ENCODE results near the gene CNMD. TPM values are rescaled to one million over a fixed set of nuclear protein-coding genes. Genes with fewer than 3 reads are reported as not detected.

CNMD gene
- total and polyA plus RNA-seq, 2 of the 8 experiments (the other 6 are each of a cell fraction or from before 2014, with no cell fraction given) = 87.4 to 113 TPM

DNA sequence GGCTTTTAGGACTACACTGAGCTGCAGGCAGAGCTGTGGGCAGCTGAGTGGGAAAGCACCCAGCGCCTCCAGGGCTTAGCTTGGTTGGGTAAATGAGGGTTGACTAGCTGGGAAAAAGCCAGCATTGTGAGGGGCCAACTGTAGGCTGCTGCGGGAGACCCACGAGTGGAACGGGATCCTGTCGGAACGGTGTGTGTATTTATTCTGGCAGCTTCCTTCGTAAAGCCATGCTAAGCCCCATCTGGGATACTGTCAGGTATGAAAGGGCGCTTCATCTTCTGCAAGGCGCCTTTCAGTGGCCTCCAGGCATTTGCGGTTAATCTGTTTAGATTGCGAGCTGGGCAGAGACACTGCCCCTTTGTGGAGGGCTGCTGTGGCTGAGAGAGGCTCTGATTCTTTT lies 39.5 kb upstream of the CNMD start:
- 0 out of 7 replicates have a peak, but pooled peaks cover 0 to 2% (median 0%) of the 10 kb centered on the region in 4 experiments for H3K4me1 ChIP-seq (replicated peaks in 1 of 4; ENCODE audit: control insufficient read depth in 3 of 4, insufficient read depth in 4 of 4, low read length in 3 of 4)

More for the DNA sequence above, 39.5 kb upstream of the CNMD start:
- DNase-seq (ENCODE audit: low read depth in 1 of 2, low spot score in 2 of 2) = no peak
- no peak overlapping the region for H4K5ac ChIP-seq (ENCODE audit: insufficient read length, low read depth, low read length)
- no peak overlapping the region for H3K18ac ChIP-seq (ENCODE audit: extremely low read depth, low read length)
- no peaks in the 10 kb centered on the region for H3K9me3 ChIP-seq (ENCODE audit: insufficient read depth in 2 of 2, low read depth in 1 of 2, low read length in 1 of 2)
- H2AK5ac ChIP-seq (ENCODE audit: low read depth, low read length) = no peak overlapping the region
- H2BK15ac ChIP-seq (ENCODE audit: low read length) = no peak overlapping the region
- no peaks in the 10 kb centered on the region for H3K27me3 ChIP-seq (replicated peaks in 1 of 4; ENCODE audit: control insufficient read depth in 3 of 4, extremely low read depth in 1 of 4, insufficient read depth in 3 of 4, low read length in 3 of 4)
- H3K79me2 ChIP-seq (ENCODE audit: control insufficient read depth in 1 of 2, insufficient read depth in 2 of 2, low read length in 2 of 2) = no peaks in the 10 kb centered on the region
- no peak overlapping the region for H3K27ac ChIP-seq (ENCODE audit: low read depth, low read length)
- H4K8ac ChIP-seq (ENCODE audit: extremely low read depth, insufficient read depth, low read length) = no peak overlapping the region
- no peak for FAIRE-seq
- no peak overlapping the region for H3K4ac ChIP-seq (replicated peaks; ENCODE audit: insufficient read length, low read depth, low read length)
- POLR2A ChIA-PET (ENCODE audit: partially characterized antibody) = no interaction called here
- H3K23ac ChIP-seq (ENCODE audit: insufficient read length) = no peak overlapping the region
- CTCF ChIA-PET (ENCODE audit: partially characterized antibody) = interaction anchor here (0.6 to 4.0 kb wide), 7 partner anchors 12 to 114 kb away, joined by 3 to 19 read pairs (median 3); partner anchors contain the start of gene PCDH8
- H3K56ac ChIP-seq (replicated peaks; ENCODE audit: insufficient read length, low read depth, low read length) = no peak overlapping the region
- H4K91ac ChIP-seq (replicated peaks; ENCODE audit: insufficient read length, low read length) = no peak overlapping the region
- 92% methylated on average over 11 of the region's 11 CpGs; no CpG with 5 or more reads in 1 of the 2 experiments for WGBS, 2 experiments (ENCODE audit: extremely low coverage in 1 of 2, insufficient coverage in 1 of 2, insufficient read length in 1 of 2, insufficient replicate concordance in 2 of 2, low coverage in 1 of 2, low lambda C conversion rate in 2 of 2, missing lambda C conversion rate in 1 of 2)
- H3K9ac ChIP-seq (replicated peaks in 1 of 4; ENCODE audit: extremely low read depth in 1 of 4, low read depth in 3 of 4, low read length in 3 of 4) = no peak overlapping the region
- TF ChIP-seq ZNF274 (IDR thresholded peaks at IDR 0.05; ENCODE audit: borderline replicate concordance, extremely low read depth, low read length) (no peak), TAF1 (IDR thresholded peaks at IDR 0.05; ENCODE audit: low read depth, low read length) (no peak), FOSL1 (IDR thresholded peaks at IDR 0.05; ENCODE audit: insufficient read depth, low read depth, low read length) (no peak), KDM1A (IDR thresholded peaks at IDR 0.05; ENCODE audit: borderline replicate concordance, low read length) (no peak), EP300 (IDR thresholded peaks at IDR 0.05; ENCODE audit: borderline replicate concordance in 1 of 2, low read depth in 2 of 2, low read length in 2 of 2) (no peak), KDM5A (IDR thresholded peaks at IDR 0.05; ENCODE audit: low read length) (no peak), JUND (IDR thresholded peaks at IDR 0.05; ENCODE audit: low read length) (no peak)
- H3K79me1 ChIP-seq (ENCODE audit: low read depth, low read length) = no peaks in the 10 kb centered on the region
- H3K4me3 ChIP-seq (ENCODE audit: extremely low read depth in 1 of 4, insufficient read depth in 2 of 4, low read depth in 3 of 4, low read length in 4 of 4) = no peak overlapping the region
- no peak overlapping the region for H2BK20ac ChIP-seq (ENCODE audit: low read length)
- no peak overlapping the region for H2BK120ac ChIP-seq (replicated peaks; ENCODE audit: low read depth, low read length)
- H3K23me2 ChIP-seq (ENCODE audit: low read depth, low read length) = no peaks in the 10 kb centered on the region
- no peak overlapping the region for H3K4me2 ChIP-seq (ENCODE audit: insufficient read depth in 1 of 2, low read depth in 2 of 2, low read length in 2 of 2)
- H2BK5ac ChIP-seq (ENCODE audit: low read depth, low read length) = no peak overlapping the region
- H3K36me3 ChIP-seq (ENCODE audit: control insufficient read depth in 2 of 4, insufficient read depth in 4 of 4, low read length in 3 of 4) = no peaks in the 10 kb centered on the region
- no peak overlapping the region for H3K14ac ChIP-seq (ENCODE audit: insufficient read length)
- peak overlapping the region; percentile 45; the same call in 1 of the 2 replicates for H2AFZ ChIP-seq (ENCODE audit: low read length)
- no peak overlapping the region for H2BK12ac ChIP-seq (ENCODE audit: low read depth, low read length)
- no peaks in the 10 kb centered on the region for H4K20me1 ChIP-seq (replicated peaks in 1 of 2; ENCODE audit: control insufficient read depth in 1 of 2, insufficient read depth in 2 of 2, low read length in 2 of 2)

Data from H1 (cell line).